ENCODE measurements around the gene RAB36. TPM values are rescaled to one million over a fixed set of nuclear protein-coding genes. Genes with fewer than 3 reads are reported as not detected.

The RAB36 gene
- total and polyA plus RNA-seq, 4 donors = 0.22 to 0.56 (median 0.37) TPM

- TF ChIP-seq MAX (IDR thresholded peaks at IDR 0.05) (no peak), FOXA2 (IDR thresholded peaks at IDR 0.05) (no peak), HNF4A (conservative IDR thresholded peaks at IDR 0.05) (no peak), SP1 (IDR thresholded peaks at IDR 0.05) (no peak)
Observed at GRCh38 chr22:23109079-23109347, 36.3 kb upstream of the RAB36 start (continued).

- Histone ChIP-seq H3K9me3 (ENCODE audit: control insufficient read depth in 4 of 4, low read length in 3 of 4) (no peaks in the 10 kb centered on the region), H3K4me3 (ENCODE audit: low read depth in 1 of 3, low read length in 3 of 3) (no peak overlapping the region), H3K27ac (ENCODE audit: low read depth in 1 of 2, low read length in 2 of 2) (no peak overlapping the region), H3K27me3 (ENCODE audit: control insufficient read depth in 4 of 4, insufficient read depth in 4 of 4, low read length in 3 of 4) (no peaks in the 10 kb centered on the region), H3K36me3 (ENCODE audit: control insufficient read depth in 4 of 4, insufficient read depth in 3 of 4, low read depth in 1 of 4, low read length in 3 of 4) (no peaks in the 10 kb centered on the region), H3K4me1 (ENCODE audit: control insufficient read depth in 4 of 4, insufficient read depth in 4 of 4, low read length in 3 of 4) (no peaks in the 10 kb centered on the region), H3K9ac (ENCODE audit: low read depth in 1 of 2, low read length in 2 of 2) (no peak overlapping the region)
- no peak for DNase-seq (ENCODE audit: low spot score)
- WGBS = 92% methylated on average over 5 of the region's 5 CpGs
- no peak for TF ChIP-seq REST (IDR thresholded peaks at IDR 0.05)
- no peak for TF ChIP-seq HNF4G (IDR thresholded peaks at IDR 0.05)
- TF ChIP-seq FOXA1 (IDR thresholded peaks at IDR 0.05) = no peak
- TF ChIP-seq HNF4A (conservative IDR thresholded peaks at IDR 0.05) = no peak
- TF ChIP-seq RAD21 (IDR thresholded peaks at IDR 0.05) = no peak
- TF ChIP-seq MAX (IDR thresholded peaks at IDR 0.05) = no peak
- TF ChIP-seq CTCF (IDR thresholded peaks at IDR 0.05; ENCODE audit: low read depth, low read length, missing input control) = no peak
- TF ChIP-seq FOXA2 (IDR thresholded peaks at IDR 0.05) = no peak
- no peak for TF ChIP-seq YY1 (IDR thresholded peaks at IDR 0.05)
- TF ChIP-seq TAF1 (conservative IDR thresholded peaks at IDR 0.05) = no peak
Observed at GRCh38 chr22:23109441-23109978, 35.8 kb upstream of the RAB36 start.

- Histone ChIP-seq H3K9me3 (ENCODE audit: control insufficient read depth in 4 of 4, low read length in 3 of 4) (no peaks in the 10 kb centered on the region), H3K9ac (ENCODE audit: low read depth in 1 of 2, low read length in 2 of 2) (no peak overlapping the region), H3K27ac (ENCODE audit: low read depth in 1 of 2, low read length in 2 of 2) (no peak overlapping the region), H3K4me3 (ENCODE audit: low read depth in 1 of 3, low read length in 3 of 3) (no peak overlapping the region), H3K27me3 (ENCODE audit: control insufficient read depth in 4 of 4, insufficient read depth in 4 of 4, low read length in 3 of 4) (no peaks in the 10 kb centered on the region), H3K4me1 (ENCODE audit: control insufficient read depth in 4 of 4, insufficient read depth in 4 of 4, low read length in 3 of 4) (no peaks in the 10 kb centered on the region), H3K36me3 (ENCODE audit: control insufficient read depth in 4 of 4, insufficient read depth in 3 of 4, low read depth in 1 of 4, low read length in 3 of 4) (no peaks in the 10 kb centered on the region)
- TF ChIP-seq MAX (IDR thresholded peaks at IDR 0.05) (no peak), HNF4G (IDR thresholded peaks at IDR 0.05) (no peak), ATF3 (IDR thresholded peaks at IDR 0.05) (no peak), YY1 (IDR thresholded peaks at IDR 0.05) (no peak), REST (IDR thresholded peaks at IDR 0.05) (no peak), TAF1 (conservative IDR thresholded peaks at IDR 0.05) (no peak), FOXA2 (IDR thresholded peaks at IDR 0.05) (no peak), RXRA (IDR thresholded peaks at IDR 0.05) (no peak), GABPA (IDR thresholded peaks at IDR 0.05 in 1 of 2, conservative IDR thresholded peaks at IDR 0.05 in 1 of 2) (no peak), ZBTB33 (IDR thresholded peaks at IDR 0.05) (no peak)
- no peak for DNase-seq (ENCODE audit: low spot score)
- 85% methylated on average over 10 of the region's 10 CpGs for WGBS
Observed at GRCh38 chr22:23110190-23110921, 34.9 kb upstream of the RAB36 start.

Measured in liver (tissue), 9 donors.